H1 (cell line): ENCODE measurements around the gene PCDH8. TPM values are rescaled to one million over a fixed set of nuclear protein-coding genes. Genes with fewer than 3 reads are reported as not detected.

ENCODE experiments used
- CTCF ChIA-PET: fragments of 300-600 bp; sonication (Branson Sonifier 250); formaldehyde crosslinking; loops from one replicate; lab custom pipeline; 2021; ENCODE audit not compliant: partially characterized antibody; lab: Charles Lee
- POLR2A ChIA-PET: fragments of 300-600 bp; sonication (Branson Sonifier 250); formaldehyde crosslinking; loops from one replicate; lab custom pipeline; 2021; ENCODE audit warnings: inconsistent platforms; ENCODE audit not compliant: partially characterized antibody; lab: Charles Lee
- DNase-seq, 2 experiments: peaks; one replicate each; pipeline versions ENCODE4 v3.0.0 to v3.0.0-alpha.2; 2010 to 2022; ENCODE audit warnings: low spot score in 2 of 2, low read depth in 1 of 2, mixed read lengths in 1 of 2
- FAIRE-seq: peaks from 2 replicates; lab custom pipeline; 2011; peaks lifted over from hg19 to GRCh38; lab: Jason Lieb, UNC
- H2AFZ ChIP-seq: 2 replicates; pipeline ENCODE4 v1.8.1; 2012; ENCODE audit warnings: low read length, inconsistent platforms
- H2AK5ac ChIP-seq: 2 replicates; pipeline ENCODE4 v1.6.1; 2013; ENCODE audit warnings: low read depth, low read length
- H2BK120ac ChIP-seq: replicated peaks from 2 replicates; pipeline ENCODE3; 2013; ENCODE audit warnings: low read depth, low read length, inconsistent platforms
- H2BK12ac ChIP-seq: 2 replicates; pipeline ENCODE4 v1.6.1; 2013; ENCODE audit warnings: low read depth, low read length
- H2BK15ac ChIP-seq: 2 replicates; pipeline ENCODE4 v1.6.1; 2013; ENCODE audit warnings: low read length
- H2BK20ac ChIP-seq: 2 replicates; pipeline ENCODE4 v1.6.1; 2013; ENCODE audit warnings: low read length
- H2BK5ac ChIP-seq: 2 replicates; pipeline ENCODE4 v1.6.1; 2013; ENCODE audit warnings: low read depth, low read length
- H3K14ac ChIP-seq: 2 replicates; pipeline ENCODE4 v1.6.1; 2013; ENCODE audit warnings: inconsistent platforms; ENCODE audit not compliant: insufficient read length
- H3K18ac ChIP-seq: 2 replicates; pipeline ENCODE4 v1.6.1; 2013; ENCODE audit warnings: low read length; ENCODE audit errors: extremely low read depth
- H3K23ac ChIP-seq: 2 replicates; pipeline ENCODE4 v1.6.1; 2013; ENCODE audit warnings: inconsistent platforms; ENCODE audit not compliant: insufficient read length
- H3K23me2 ChIP-seq: 2 replicates; pipeline ENCODE4 v1.6.1; 2013; ENCODE audit warnings: low read depth, low read length
- H3K27ac ChIP-seq: 2 replicates; pipeline ENCODE4 v1.6.1; 2011; ENCODE audit warnings: low read depth, low read length, inconsistent platforms
- H3K27me3 ChIP-seq, 4 experiments: replicated peaks in 1 of 4; 1 replicate in 1 of 4; 2 replicates in 3 of 4; pipeline versions ENCODE4 v1.6.1 to v1.8.1; 2011 to 2013; ENCODE audit warnings: low read length in 3 of 4, mild to moderate bottlenecking in 3 of 4, inconsistent platforms in 2 of 4, mixed read lengths in 2 of 4, moderate library complexity in 1 of 4; ENCODE audit not compliant: control insufficient read depth in 3 of 4, insufficient read depth in 3 of 4; ENCODE audit errors: extremely low read depth in 1 of 4
- H3K36me3 ChIP-seq, 4 experiments: 2 replicates each; pipeline versions ENCODE4 v1.6.1 to v1.8.1; 2011 to 2013; ENCODE audit warnings: mild to moderate bottlenecking in 4 of 4, low read length in 3 of 4, moderate library complexity in 2 of 4, control low read depth in 1 of 4, inconsistent platforms in 1 of 4; ENCODE audit not compliant: insufficient read depth in 4 of 4, control insufficient read depth in 2 of 4
- H3K4ac ChIP-seq: replicated peaks from 2 replicates; pipeline ENCODE3; 2013; ENCODE audit warnings: low read length, low read depth, mixed read lengths, inconsistent platforms; ENCODE audit not compliant: insufficient read length
- H3K4me1 ChIP-seq, 4 experiments: replicated peaks in 1 of 4; 1 replicate in 1 of 4; 2 replicates in 3 of 4; pipeline versions ENCODE4 v1.6.1 to v1.8.1; 2011 to 2013; ENCODE audit warnings: low read length in 3 of 4, inconsistent platforms in 2 of 4, mixed read lengths in 1 of 4; ENCODE audit not compliant: insufficient read depth in 4 of 4, control insufficient read depth in 3 of 4
- H3K4me2 ChIP-seq, 2 experiments: 2 replicates each; pipeline versions ENCODE4 v1.6.1 to v1.8.1; 2011 to 2013; ENCODE audit warnings: low read depth in 2 of 2, low read length in 2 of 2, control low read depth in 1 of 2, inconsistent platforms in 1 of 2, mild to moderate bottlenecking in 1 of 2; ENCODE audit not compliant: insufficient read depth in 1 of 2
- H3K4me3 ChIP-seq, 4 experiments: fragments of 200-600, 300-600 bp in 1 of 4; sonication (generic), shearing (Covaris generic), sonication (Bioruptor Twin) in 1 of 4; 2 replicates each; pipeline versions ENCODE4 v1.5.1 to v1.8.1; 2011 to 2016; ENCODE audit warnings: low read length in 4 of 4, low read depth in 3 of 4, control low read depth in 2 of 4, inconsistent platforms in 2 of 4, mild to moderate bottlenecking in 2 of 4, mixed read lengths in 1 of 4, moderate library complexity in 1 of 4; ENCODE audit not compliant: insufficient read depth in 2 of 4; ENCODE audit errors: extremely low read depth in 1 of 4
- H3K56ac ChIP-seq: replicated peaks from 2 replicates; pipeline ENCODE3; 2013; ENCODE audit warnings: low read depth, mild to moderate bottlenecking, mixed read lengths, low read length, inconsistent platforms; ENCODE audit not compliant: insufficient read length
- H3K79me1 ChIP-seq: 2 replicates; pipeline ENCODE4 v1.6.1; 2013; ENCODE audit warnings: low read depth, low read length, control low read depth
- H3K79me2 ChIP-seq, 2 experiments: 2 replicates each; pipeline versions ENCODE4 v1.6.1 to v1.8.1; 2012 to 2013; ENCODE audit warnings: low read length in 2 of 2, mild to moderate bottlenecking in 2 of 2, inconsistent platforms in 1 of 2; ENCODE audit not compliant: insufficient read depth in 2 of 2, control insufficient read depth in 1 of 2
- H3K9ac ChIP-seq, 4 experiments: replicated peaks in 1 of 4; 1 replicate in 1 of 4; 2 replicates in 3 of 4; pipeline versions ENCODE4 v1.6.1 to v1.8.1; 2011 to 2013; ENCODE audit warnings: low read depth in 3 of 4, low read length in 3 of 4, control low read depth in 2 of 4, mild to moderate bottlenecking in 2 of 4, moderate library complexity in 2 of 4, inconsistent platforms in 1 of 4; ENCODE audit errors: extremely low read depth in 1 of 4
- H3K9me3 ChIP-seq, 2 experiments: 2 replicates each; pipeline versions ENCODE4 v1.6.1 to v1.8.1; 2012 to 2013; ENCODE audit warnings: mild to moderate bottlenecking in 2 of 2, moderate library complexity in 2 of 2, control low read depth in 1 of 2, inconsistent platforms in 1 of 2, low read depth in 1 of 2, low read length in 1 of 2, mixed read lengths in 1 of 2; ENCODE audit not compliant: insufficient read depth in 2 of 2
- H4K20me1 ChIP-seq, 2 experiments: replicated peaks in 1 of 2; 2 replicates each; pipeline versions ENCODE3 to v1.8.1; 2011 to 2013; ENCODE audit warnings: inconsistent platforms in 2 of 2, low read length in 2 of 2, mild to moderate bottlenecking in 1 of 2; ENCODE audit not compliant: insufficient read depth in 2 of 2, control insufficient read depth in 1 of 2
- H4K5ac ChIP-seq: 2 replicates; pipeline ENCODE4 v1.6.1; 2013; ENCODE audit warnings: low read length, low read depth, mixed read lengths, inconsistent platforms; ENCODE audit not compliant: insufficient read length
- H4K8ac ChIP-seq: 2 replicates; pipeline ENCODE4 v1.8.0; 2013; ENCODE audit warnings: mild to moderate bottlenecking, moderate library complexity, low read length, inconsistent platforms; ENCODE audit not compliant: insufficient read depth; ENCODE audit errors: extremely low read depth
- H4K91ac ChIP-seq: replicated peaks from 2 replicates; pipeline ENCODE3; 2013; ENCODE audit warnings: low read length, mixed read lengths, inconsistent platforms; ENCODE audit not compliant: insufficient read length
- CEBPB ChIP-seq: IDR thresholded peaks from 2 replicates; pipeline ENCODE4 v1.6.1; 2012; ENCODE audit warnings: low read depth, low read length
- CHD2 ChIP-seq: IDR thresholded peaks from 2 replicates; pipeline ENCODE4 v1.6.1; 2012; ENCODE audit warnings: low read length, improper control_type of control experiment
- GABPA ChIP-seq: IDR thresholded peaks from 2 replicates; pipeline ENCODE4 v1.6.1; 2011; ENCODE audit warnings: mild to moderate bottlenecking, low read length, moderate library complexity, borderline replicate concordance; ENCODE audit not compliant: insufficient read depth
- GTF2F1 ChIP-seq: IDR thresholded peaks from 2 replicates; pipeline ENCODE4 v1.6.1; 2012; ENCODE audit warnings: low read depth, low read length, improper control_type of control experiment, borderline replicate concordance
- KDM4A ChIP-seq: IDR thresholded peaks from one replicate; pipeline ENCODE4 v1.7.1; 2012; ENCODE audit warnings: low read depth, mild to moderate bottlenecking, moderate library complexity, low read length, inconsistent platforms; ENCODE audit not compliant: severe bottlenecking
- KDM5A ChIP-seq: fragments of 200-600 bp; IDR thresholded peaks from 2 replicates; pipeline ENCODE4 v1.7.1; 2012; ENCODE audit warnings: mild to moderate bottlenecking, low read length, inconsistent platforms, mixed read lengths
- MAFK ChIP-seq: IDR thresholded peaks from 2 replicates; pipeline ENCODE4 v1.6.1; 2012; ENCODE audit warnings: low read depth, mild to moderate bottlenecking, improper control_type of control experiment, low read length
- PHF8 ChIP-seq: fragments of 200-600 bp; sonication (generic); conservative IDR thresholded peaks from 2 replicates; pipeline ENCODE4 v1.7.1; 2012; ENCODE audit warnings: low read depth, mild to moderate bottlenecking, inconsistent platforms, low read length, moderate library complexity
- RAD21 ChIP-seq, 2 experiments: IDR thresholded peaks in 1 of 2; conservative IDR thresholded peaks in 1 of 2; 2 replicates each; pipeline ENCODE4 v1.6.1; 2011; ENCODE audit warnings: low read depth in 2 of 2, low read length in 2 of 2, improper control_type of control experiment in 1 of 2, inconsistent platforms in 1 of 2, mild to moderate bottlenecking in 1 of 2, moderate library complexity in 1 of 2
- RXRA ChIP-seq: IDR thresholded peaks from 2 replicates; pipeline ENCODE4 v1.6.1; 2011; ENCODE audit warnings: low read depth, mild to moderate bottlenecking, low read length, moderate library complexity; ENCODE audit not compliant: insufficient read depth
- SAP30 ChIP-seq: fragments of 300-600 bp; sonication (generic); IDR thresholded peaks from 2 replicates; pipeline ENCODE4 v1.7.1; 2012; ENCODE audit warnings: low read length, moderate library complexity, mild to moderate bottlenecking, inconsistent platforms; ENCODE audit not compliant: insufficient read depth, insufficient replicate concordance
- SIRT6 ChIP-seq: IDR thresholded peaks from one replicate; pipeline ENCODE4 v1.7.1; 2012; ENCODE audit warnings: low read length, inconsistent platforms
- SIX5 ChIP-seq: IDR thresholded peaks from 2 replicates; pipeline ENCODE4 v1.6.1; 2011; ENCODE audit warnings: mild to moderate bottlenecking, low read depth, low read length
- TEAD4 ChIP-seq: IDR thresholded peaks from 2 replicates; pipeline ENCODE4 v1.6.1; 2012; ENCODE audit warnings: low read depth, low read length, inconsistent platforms, mixed read lengths
- WGBS, 2 experiments: shearing (Covaris generic) in 1 of 2; methylation state at CpG; one replicate each; pipeline versions ENCODE4 v1.1.6 to v1.1.7; 2013 to 2015; ENCODE audit warnings: low lambda C conversion rate in 2 of 2, mixed read lengths in 2 of 2, inconsistent platforms in 1 of 2, low coverage in 1 of 2, missing lambda C conversion rate in 1 of 2; ENCODE audit not compliant: insufficient replicate concordance in 2 of 2, insufficient coverage in 1 of 2, insufficient read length in 1 of 2; ENCODE audit errors: extremely low coverage in 1 of 2, missing lambda C conversion rate in 1 of 2; 5-methylcytosine and 5-hydroxymethylcytosine counted together
- polyA plus RNA-seq, 7 experiments: library from polyadenylated mRNA; depleted of rRNA in 3 of 7; stranded (reverse) in 5 of 7; unstranded in 2 of 7; fragments of >200 nt in 5 of 7; fragments of 200-250 nt in 2 of 7; gene quantifications; 1 replicate in 5 of 7; 2 replicates in 1 of 7; 4 replicates in 1 of 7; pipeline versions ENCODE4 v1.2.1 to v1.2.3, GENCODE V29; 2011 to 2013; ENCODE audit warnings: missing spikeins in 2 of 7, mixed read lengths in 2 of 7
- total RNA-seq: library from RNA; stranded (reverse); fragmentation: NEBNext Ultra II Directional; extraction: Animal tissue kit (Norgen Biotek cat#: 25700); gene quantifications from 2 replicates; pipeline ENCODE4 v1.2.1, GENCODE V29; 2021

The PCDH8 gene
- total and polyA plus RNA-seq, 2 of the 8 experiments (the other 6 are each of a cell fraction or from before 2014, with no cell fraction given) = 0.82 to 1.6 TPM

DNA sequence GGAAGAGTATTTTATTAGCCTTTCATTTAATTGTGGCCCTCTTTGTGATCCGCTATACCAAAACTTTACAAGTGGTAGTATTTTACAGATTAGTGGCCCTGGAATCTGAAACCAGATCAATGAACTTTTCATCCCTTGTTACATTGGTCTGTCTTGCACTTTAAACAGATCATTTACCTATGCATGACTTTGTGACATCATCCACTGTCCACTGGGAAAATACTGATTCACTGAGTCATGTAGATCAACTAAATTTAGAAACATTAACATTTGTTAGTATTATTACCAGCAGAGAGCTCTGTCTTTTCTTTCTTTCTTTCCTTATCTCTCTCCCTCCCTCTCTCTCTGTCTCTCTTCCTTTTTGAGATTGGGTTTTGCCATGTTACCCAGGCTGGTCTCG, 17.5 kb downstream of the PCDH8 start:
- CTCF ChIA-PET = interaction anchor here (5.1 kb wide), 2 partner anchors 15 to 21 kb away, joined by 27 to 28 read pairs; no protein-coding TSS in a partner anchor
- no peak overlapping the region for H2BK15ac ChIP-seq
- H4K20me1 ChIP-seq = no peaks in the 10 kb centered on the region
- H3K27me3 ChIP-seq = no peaks in the 10 kb centered on the region
- DNase-seq (no peak), FAIRE-seq (no peak)
- no peak overlapping the region for H4K5ac ChIP-seq
- no peak overlapping the region for H3K18ac ChIP-seq
- H3K9ac ChIP-seq = no peak overlapping the region
- POLR2A ChIA-PET = no interaction called here
- no peaks in the 10 kb centered on the region for H3K23me2 ChIP-seq
- no peaks in the 10 kb centered on the region for H3K79me1 ChIP-seq
- H4K91ac ChIP-seq = no peak overlapping the region
- H3K14ac ChIP-seq = no peak overlapping the region
- H2BK5ac ChIP-seq = no peak overlapping the region
- H3K27ac ChIP-seq = no peak overlapping the region
- H2BK12ac ChIP-seq = no peak overlapping the region
- no peak overlapping the region for H2AFZ ChIP-seq
- H3K36me3 ChIP-seq = no peaks in the 10 kb centered on the region
- H2BK120ac ChIP-seq = no peak overlapping the region
- no peak overlapping the region for H3K4me3 ChIP-seq
- no peak overlapping the region for H3K56ac ChIP-seq
- no peak overlapping the region for H4K8ac ChIP-seq
- peaks cover 1 to 6% of the 10 kb centered on the region in 2 experiments; a peak in 1 of 4 replicates for H3K9me3 ChIP-seq
- H3K4me1 ChIP-seq = peaks cover 0 to 12% (median under 1%) of the 10 kb centered on the region in 4 experiments; a peak in 3 of 7 replicates
- H3K4me2 ChIP-seq = no peak overlapping the region
- H3K23ac ChIP-seq = no peak overlapping the region
- 80% methylated on average over 2 of the region's 2 CpGs; no CpG with 5 or more reads in 1 of the 2 experiments for WGBS, 2 experiments
- H3K4ac ChIP-seq = no peak overlapping the region
- H3K79me2 ChIP-seq = no peaks in the 10 kb centered on the region
- H2BK20ac ChIP-seq = no peak overlapping the region
- no peak overlapping the region for H2AK5ac ChIP-seq
- TF ChIP-seq GABPA (no peak), KDM5A (no peak), KDM4A (no peak), SAP30 (no peak), CEBPB (no peak), SIX5 (no peak), SIRT6 (no peak), RAD21 (IDR thresholded peaks at IDR 0.05 in 1 of 2, conservative IDR thresholded peaks at IDR 0.05 in 1 of 2; ENCODE audit: low read depth in 2 of 2, low read length in 2 of 2) (no peak), CHD2 (no peak), GTF2F1 (no peak), PHF8 (no peak), RXRA (no peak), TEAD4 (no peak), MAFK (no peak)
